Measurements from ENCODE around the gene UBALD2. TPM values are rescaled to one million over a fixed set of nuclear protein-coding genes. Genes with fewer than 3 reads are reported as not detected.

Gene UBALD2
- total RNA-seq (2022): 84.9 and 109 TPM in 2 replicates
- percentile 91 among the genes with signal in this experiment for Bru-seq, nascent RNA
- percentile 88 among the genes with signal in this experiment for BruChase-seq, experiment 1, labeled RNA remaining after a 6-hour chase
- BruChase-seq, experiment 2, labeled RNA remaining after a 2-hour chase: percentile 82 among the genes with signal in this experiment
- long read RNA-seq, transcript UBALD2-201 (3 exons, 1,593 nt): major isoform, 18 of 28 reads
- long read RNA-seq, partial matches to known transcripts: 0 of 28 reads
- long read RNA-seq, other reads (novel, unspliced or antisense): 9 of 28 reads

DNA sequence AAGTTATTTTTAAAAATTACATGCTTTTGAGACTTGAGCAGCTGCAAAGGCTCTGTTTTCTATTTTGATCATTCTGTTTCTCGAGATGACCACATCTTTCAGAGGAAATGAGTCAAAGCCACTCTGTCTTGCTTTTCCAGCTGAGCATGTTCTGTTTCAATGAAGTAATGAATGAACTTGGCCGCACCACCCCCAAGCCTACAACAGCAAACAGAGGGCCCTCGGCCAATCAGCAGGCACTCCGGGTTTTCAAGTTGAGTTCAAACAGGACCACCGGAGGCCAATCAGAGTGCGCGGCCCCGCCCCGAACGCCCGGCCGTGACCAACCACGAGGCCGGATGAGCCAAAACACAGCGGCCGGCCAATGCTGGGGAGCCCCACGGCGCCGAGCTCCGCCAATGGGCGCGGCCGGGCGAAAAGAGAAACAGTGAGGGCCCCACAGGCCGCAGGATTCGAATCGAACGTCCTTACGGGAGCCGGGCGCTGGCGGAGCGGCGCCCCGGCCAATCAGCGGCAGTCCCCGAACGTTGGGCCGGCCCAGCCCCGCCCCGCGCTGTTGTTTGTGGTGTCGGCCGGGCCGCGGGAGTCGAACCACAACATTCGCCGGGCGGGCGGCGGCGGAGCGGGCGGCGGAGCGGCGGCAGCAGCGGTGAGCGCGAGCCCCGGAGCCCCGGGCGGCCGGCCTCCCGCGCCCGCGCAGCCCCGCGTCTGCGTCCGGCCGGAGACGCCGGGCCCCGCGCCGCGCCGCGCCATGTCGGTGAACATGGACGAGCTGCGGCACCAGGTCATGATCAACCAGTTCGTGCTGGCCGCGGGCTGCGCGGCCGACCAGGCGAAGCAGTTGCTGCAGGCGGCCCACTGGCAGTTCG lies at the start of gene UBALD2:
Gene UBALD2, plus strand, starts transcription at position 594 of the 869 bp plus-strand sequence. Its CDS starts 158 bp downstream, at position 752.
- intact Hi-C loops (cut with micrococcal nuclease): loop anchor here (1.0 kb wide), 1 partner anchor 13 kb away; no protein-coding TSS in a partner anchor
- TF ChIP-seq, protein P1, sequence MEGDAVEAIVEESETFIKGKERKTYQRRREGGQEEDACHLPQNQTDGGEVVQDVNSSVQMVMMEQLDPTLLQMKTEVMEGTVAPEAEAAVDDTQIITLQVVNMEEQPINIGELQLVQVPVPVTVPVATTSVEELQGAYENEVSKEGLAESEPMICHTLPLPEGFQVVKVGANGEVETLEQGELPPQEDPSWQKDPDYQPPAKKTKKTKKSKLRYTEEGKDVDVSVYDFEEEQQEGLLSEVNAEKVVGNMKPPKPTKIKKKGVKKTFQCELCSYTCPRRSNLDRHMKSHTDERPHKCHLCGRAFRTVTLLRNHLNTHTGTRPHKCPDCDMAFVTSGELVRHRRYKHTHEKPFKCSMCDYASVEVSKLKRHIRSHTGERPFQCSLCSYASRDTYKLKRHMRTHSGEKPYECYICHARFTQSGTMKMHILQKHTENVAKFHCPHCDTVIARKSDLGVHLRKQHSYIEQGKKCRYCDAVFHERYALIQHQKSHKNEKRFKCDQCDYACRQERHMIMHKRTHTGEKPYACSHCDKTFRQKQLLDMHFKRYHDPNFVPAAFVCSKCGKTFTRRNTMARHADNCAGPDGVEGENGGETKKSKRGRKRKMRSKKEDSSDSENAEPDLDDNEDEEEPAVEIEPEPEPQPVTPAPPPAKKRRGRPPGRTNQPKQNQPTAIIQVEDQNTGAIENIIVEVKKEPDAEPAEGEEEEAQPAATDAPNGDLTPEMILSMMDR (IDR thresholded peaks at IDR 0.05; ENCODE audit: unreplicated experiment): no peak
- DNase-seq (ENCODE audit: unreplicated experiment): peak; percentile 99
- Mint-ChIP-seq H3K27ac (ENCODE audit: low read depth, unreplicated experiment) (peak within 1 kb of the TSS; percentile 87), H3K4me1 (ENCODE audit: insufficient read depth, unreplicated experiment) (peaks cover 7% of the 10 kb centered on the region), H3K27me3 (ENCODE audit: insufficient read depth, unreplicated experiment) (no peaks in the 10 kb centered on the region), H3K4me3 (ENCODE audit: unreplicated experiment) (peak within 1 kb of the TSS; percentile 76), H3K9me3 (ENCODE audit: unreplicated experiment) (no peaks in the 10 kb centered on the region), H3K36me3 (ENCODE audit: insufficient read depth, unreplicated experiment) (peaks cover 29% of the 10 kb centered on the region)
- no TSS peak for BruUV-seq (replicated peaks)
- ChIA-PET CTCF (interaction anchor here (0.6 to 1.0 kb wide), 3 partner anchors 14 to 145 kb away, joined by 3 to 4 read pairs (median 3); no protein-coding TSS in a partner anchor), POLR2A (interaction anchor here (0.5 to 4.3 kb wide), 30 partner anchors 11 to 860 kb away, joined by 3 to 56 read pairs (median 5); partner anchors contain the start of genes EVPL, EXOC7, GRB2 and MRPL38)

DNA sequence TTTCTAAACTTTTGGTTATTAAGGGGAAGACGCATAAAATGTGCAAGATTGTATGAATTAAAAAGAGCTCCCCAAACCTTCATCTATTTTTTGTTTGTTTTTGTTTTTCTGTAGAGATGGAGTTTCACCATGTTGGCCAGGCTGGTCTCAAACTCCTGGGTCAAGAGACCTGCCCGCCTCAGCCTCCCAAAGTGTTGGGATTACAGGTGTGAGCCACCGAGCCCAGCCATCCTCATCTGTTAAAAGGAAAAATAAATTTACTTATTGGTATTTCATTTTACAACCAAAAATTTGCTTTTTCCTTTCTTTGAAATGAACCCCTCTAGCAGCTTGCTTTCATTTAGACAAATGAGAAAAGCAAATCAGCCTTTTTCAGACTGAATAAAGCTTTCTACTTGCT lies 48.1 kb upstream of the UBALD2 start:
- POLR2A ChIA-PET: interaction anchor here (1.0 kb wide), 1 partner anchor 29 kb away, joined by 3 read pairs; no protein-coding TSS in a partner anchor
- Mint-ChIP-seq H3K27me3 (ENCODE audit: insufficient read depth, unreplicated experiment) (no peaks in the 10 kb centered on the region), H3K9me3 (ENCODE audit: unreplicated experiment) (no peaks in the 10 kb centered on the region), H3K36me3 (ENCODE audit: insufficient read depth, unreplicated experiment) (no peaks in the 10 kb centered on the region), H3K4me3 (ENCODE audit: unreplicated experiment) (no peak overlapping the region), H3K27ac (ENCODE audit: low read depth, unreplicated experiment) (no peak overlapping the region), H3K4me1 (ENCODE audit: insufficient read depth, unreplicated experiment) (no peaks in the 10 kb centered on the region)
- DNase-seq (ENCODE audit: unreplicated experiment): no peak
- intact Hi-C loops (cut with micrococcal nuclease): no loop called here
- TF ChIP-seq, protein P1 (IDR thresholded peaks at IDR 0.05; ENCODE audit: unreplicated experiment): no peak
- BruUV-seq (replicated peaks): no TSS peak
- CTCF ChIA-PET: interaction anchor here (0.6 to 1.0 kb wide), 2 partner anchors 18 to 27 kb away, joined by 3 to 4 read pairs; no protein-coding TSS in a partner anchor

DNA sequence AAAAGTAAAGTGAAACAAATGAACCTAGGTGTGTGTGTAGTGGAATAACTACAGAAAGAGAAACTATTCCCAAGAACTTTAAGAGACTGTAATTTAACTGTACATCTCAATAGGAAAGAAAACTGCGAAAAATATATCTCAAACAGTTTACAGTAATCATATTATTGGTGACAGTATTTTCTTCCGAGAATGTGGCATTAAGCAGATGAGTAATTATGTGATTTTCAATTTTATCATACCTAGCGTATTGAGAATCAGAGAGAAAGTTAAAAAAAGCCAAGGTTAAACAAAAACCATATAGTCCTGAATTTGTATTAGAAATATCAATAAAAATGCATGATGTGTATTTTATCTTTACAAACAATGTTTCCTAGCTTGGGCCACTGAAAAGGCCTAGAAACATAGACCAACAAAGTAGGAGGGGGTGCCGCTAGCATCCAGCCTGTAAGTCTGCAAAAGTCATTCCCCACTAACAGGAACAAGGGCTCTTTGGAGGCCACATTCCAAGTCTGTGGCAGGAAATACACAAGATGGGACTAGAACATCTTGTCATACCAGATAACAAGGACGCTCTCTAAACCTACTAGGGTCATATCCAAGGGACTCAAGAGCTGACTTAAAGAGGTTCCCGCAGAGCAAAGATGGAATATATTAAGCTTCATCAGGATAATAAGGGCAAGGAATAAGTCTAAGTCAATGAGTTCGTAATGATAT lies 45.3 kb upstream of the UBALD2 start:
- intact Hi-C loops (cut with micrococcal nuclease): no loop called here
- ChIA-PET CTCF (interaction anchor here (0.6 kb wide), 1 partner anchor 39 kb away, joined by 3 read pairs; no protein-coding TSS in a partner anchor), POLR2A (no interaction called here)
- Mint-ChIP-seq H3K27me3 (ENCODE audit: insufficient read depth, unreplicated experiment) (no peaks in the 10 kb centered on the region), H3K27ac (ENCODE audit: low read depth, unreplicated experiment) (no peak overlapping the region), H3K9me3 (ENCODE audit: unreplicated experiment) (no peaks in the 10 kb centered on the region), H3K4me3 (ENCODE audit: unreplicated experiment) (no peak overlapping the region), H3K4me1 (ENCODE audit: insufficient read depth, unreplicated experiment) (no peaks in the 10 kb centered on the region), H3K36me3 (ENCODE audit: insufficient read depth, unreplicated experiment) (no peaks in the 10 kb centered on the region)
- BruUV-seq (replicated peaks): no TSS peak
- DNase-seq (ENCODE audit: unreplicated experiment): no peak
- TF ChIP-seq, protein P1 (IDR thresholded peaks at IDR 0.05; ENCODE audit: unreplicated experiment): no peak
